H1 (cell line): Measurements from ENCODE around the gene PRR22. TPM values are rescaled to one million over a fixed set of nuclear protein-coding genes. Genes with fewer than 3 reads are reported as not detected.

ENCODE experiments used
- BRCA1 ChIP-seq: IDR thresholded peaks from 2 replicates; pipeline ENCODE4 v1.6.1; 2012; ENCODE audit warnings: low read depth, low read length, improper control_type of control experiment
- GTF2F1 ChIP-seq: IDR thresholded peaks from 2 replicates; pipeline ENCODE4 v1.6.1; 2012; ENCODE audit warnings: low read depth, low read length, improper control_type of control experiment, borderline replicate concordance
- HDAC2 ChIP-seq, 2 experiments: fragments of 300-600 bp in 1 of 2; sonication (generic) in 1 of 2; IDR thresholded peaks; 2 replicates each; pipeline ENCODE4 v1.6.1; 2011 to 2012; ENCODE audit warnings: low read depth in 2 of 2, low read length in 2 of 2, mild to moderate bottlenecking in 2 of 2, moderate library complexity in 2 of 2, borderline replicate concordance in 1 of 2, inconsistent platforms in 1 of 2
- POLR2A ChIP-seq, 2 experiments: IDR thresholded peaks; 1 replicate in 1 of 2; 2 replicates in 1 of 2; pipeline ENCODE4 v1.6.1; 2011; ENCODE audit warnings: low read depth in 2 of 2, low read length in 2 of 2, mild to moderate bottlenecking in 2 of 2; ENCODE audit errors: control extremely low read depth in 1 of 2
- polyA plus RNA-seq, 7 experiments: library from polyadenylated mRNA; depleted of rRNA in 3 of 7; stranded (reverse) in 5 of 7; unstranded in 2 of 7; fragments of >200 nt in 5 of 7; fragments of 200-250 nt in 2 of 7; gene quantifications; 1 replicate in 5 of 7; 2 replicates in 1 of 7; 4 replicates in 1 of 7; pipeline versions ENCODE4 v1.2.1 to v1.2.3, GENCODE V29; 2011 to 2013; ENCODE audit warnings: missing spikeins in 2 of 7, mixed read lengths in 2 of 7
- total RNA-seq: library from RNA; stranded (reverse); fragmentation: NEBNext Ultra II Directional; extraction: Animal tissue kit (Norgen Biotek cat#: 25700); gene quantifications from 2 replicates; pipeline ENCODE4 v1.2.1, GENCODE V29; 2021
- TF ChIP-seq, protein P1 (sequence below): IDR thresholded peaks from 2 replicates; pipeline ENCODE4 v1.6.1; 2012; ENCODE audit warnings: inconsistent platforms

The PRR22 gene
- total and polyA plus RNA-seq, 2 of the 8 experiments (the other 6 are each of a cell fraction or from before 2014, with no cell fraction given), result 1.9 to 2.1 TPM

DNA sequence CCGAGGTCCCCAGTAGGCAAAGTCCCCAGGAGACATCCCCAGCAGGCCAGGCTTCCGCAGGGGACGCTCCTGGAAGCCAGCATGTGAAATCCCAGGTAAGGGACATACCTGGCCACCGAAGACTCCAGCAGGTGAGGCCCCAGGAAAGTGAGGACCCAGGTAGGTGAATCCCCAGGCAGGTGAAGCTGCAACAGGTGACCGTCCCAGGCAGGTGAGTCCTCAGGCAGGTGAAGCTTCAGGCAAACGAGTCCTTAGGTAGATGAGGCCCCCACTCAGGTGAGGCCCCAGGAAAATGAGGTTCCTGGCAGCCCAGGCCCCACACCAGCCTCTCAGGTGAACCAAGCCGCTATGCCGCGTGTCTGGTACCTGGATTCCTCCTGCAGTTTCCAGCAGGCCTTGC lies 46.6 kb upstream of the PRR22 start (continued):
- TF ChIP-seq GTF2F1 (no peak), POLR2A (IDR thresholded peaks at IDR 0.05; ENCODE audit: control extremely low read depth in 1 of 2, low read depth in 2 of 2, low read length in 2 of 2) (no peak), HDAC2 (IDR thresholded peaks at IDR 0.05; ENCODE audit: borderline replicate concordance in 1 of 2, low read depth in 2 of 2, low read length in 2 of 2) (no peak), BRCA1 (no peak)
- TF ChIP-seq, protein P1, sequence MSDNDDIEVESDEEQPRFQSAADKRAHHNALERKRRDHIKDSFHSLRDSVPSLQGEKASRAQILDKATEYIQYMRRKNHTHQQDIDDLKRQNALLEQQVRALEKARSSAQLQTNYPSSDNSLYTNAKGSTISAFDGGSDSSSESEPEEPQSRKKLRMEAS, result no peak
- TF ChIP-seq, all 59 proteins: peak for 0
